ENCODE results near the gene SH3GL1.

Gene SH3GL1

DNA sequence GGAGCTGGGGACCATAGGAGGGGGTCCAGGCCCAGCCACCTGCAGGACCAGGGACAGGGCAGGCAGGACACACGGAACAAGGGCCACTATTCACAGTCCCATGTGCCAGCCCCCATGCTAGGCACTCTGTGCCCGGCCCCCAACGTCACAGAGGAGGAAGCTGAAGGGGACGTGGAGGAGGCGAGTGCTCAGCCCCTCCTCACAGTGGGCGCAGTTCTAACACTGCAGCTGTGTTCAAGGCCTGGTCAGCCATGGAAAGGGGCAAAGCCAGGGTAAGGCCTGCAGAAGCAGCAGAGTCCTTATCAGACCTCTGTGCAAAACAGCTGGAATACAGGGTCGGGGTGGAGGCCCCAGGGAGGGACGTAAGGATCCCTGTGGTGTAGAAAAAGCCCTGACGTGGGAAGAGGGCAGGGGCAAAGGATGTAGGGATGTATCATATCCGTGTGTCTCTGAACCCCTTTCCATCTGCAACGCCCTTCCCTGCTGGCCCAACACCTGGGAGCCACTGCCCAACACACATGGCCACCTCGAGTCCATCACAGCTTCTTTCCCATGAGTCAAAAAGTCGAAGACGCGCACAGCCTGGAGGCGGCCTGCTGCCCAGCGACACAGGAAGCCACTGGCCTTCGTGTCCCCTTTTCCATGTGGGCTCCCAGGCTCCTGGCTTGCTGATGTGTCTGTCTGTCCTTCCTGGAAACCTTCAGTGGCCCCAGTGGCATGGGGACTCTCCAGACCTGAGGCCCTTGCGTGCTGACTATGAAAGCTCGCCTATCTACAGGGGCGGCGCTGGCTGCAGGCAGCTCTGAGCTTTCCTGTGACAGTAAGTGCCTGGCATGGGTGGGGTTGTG, 28.0 kb downstream of the SH3GL1 start:
- Histone ChIP-seq H3K4me3 (no peak overlapping the region), H3K9ac (ENCODE audit: insufficient read length) (no peak overlapping the region), H3K36me3 (ENCODE audit: insufficient read depth, low read length) (no peaks in the 10 kb centered on the region), H3K27ac (no peak overlapping the region), H3K9me3 (ENCODE audit: low read depth, low read length) (no peaks in the 10 kb centered on the region)
- TF ChIP-seq FOXP2 (optimal IDR thresholded peaks at IDR 0.05; ENCODE audit: control extremely low read depth, extremely low read length, insufficient read depth) (no peak), EZH2 (IDR thresholded peaks at IDR 0.05) (no peak), POLR2AphosphoS5 (IDR thresholded peaks at IDR 0.05; ENCODE audit: borderline replicate concordance, low read depth, low read length) (no peak)
- DNase-seq (ENCODE audit: low read depth, low spot score), result no peak

DNA sequence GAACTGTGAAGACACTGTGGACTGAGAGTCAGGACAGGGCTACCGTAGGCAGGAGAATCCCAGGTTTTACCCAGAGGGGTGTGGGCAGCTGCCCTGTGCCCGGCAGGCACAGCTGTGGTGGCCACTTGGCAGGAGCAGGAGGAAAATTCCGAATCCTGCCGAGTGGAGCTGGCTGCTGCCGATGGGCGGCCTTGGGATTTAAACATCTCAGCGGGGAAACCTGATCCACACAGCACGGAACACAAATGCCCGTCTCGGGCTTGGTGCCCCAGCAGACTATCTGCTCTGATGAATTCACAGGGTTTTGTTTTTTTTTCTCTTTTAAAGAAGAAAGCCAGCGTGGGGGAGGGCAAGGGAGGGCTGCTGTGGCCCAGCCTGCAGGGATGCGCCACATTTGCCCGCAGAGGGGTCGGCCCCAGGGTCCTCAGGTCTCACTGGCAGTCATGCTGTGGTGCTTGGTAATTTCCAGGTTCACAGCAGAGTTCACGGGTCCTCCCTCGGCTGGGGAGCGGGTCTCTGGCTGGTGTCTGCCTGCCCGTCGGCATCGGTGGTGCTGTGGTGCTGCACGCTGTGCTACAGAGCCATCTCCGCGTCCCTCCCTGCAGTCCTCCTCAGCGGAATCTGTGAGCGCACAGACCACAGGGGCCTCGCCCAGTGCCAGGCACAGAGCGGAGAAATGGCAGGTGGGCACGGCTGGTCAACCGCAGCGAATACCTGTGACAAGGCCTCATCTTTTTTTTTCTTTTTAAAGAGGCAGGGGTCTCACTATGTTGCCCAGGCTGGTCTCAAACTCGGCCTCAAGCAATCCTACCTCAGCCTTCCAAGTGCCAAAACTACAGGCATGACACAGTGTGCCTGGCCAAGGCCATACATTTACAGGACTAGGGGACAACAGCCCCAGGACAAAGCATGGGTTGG, 28.8 kb downstream of the SH3GL1 start:
- H3K9ac ChIP-seq (ENCODE audit: insufficient read length), result no peak overlapping the region
- TF ChIP-seq EZH2 (IDR thresholded peaks at IDR 0.05) (no peak), POLR2AphosphoS5 (IDR thresholded peaks at IDR 0.05; ENCODE audit: borderline replicate concordance, low read depth, low read length) (no peak), FOXP2 (optimal IDR thresholded peaks at IDR 0.05; ENCODE audit: control extremely low read depth, extremely low read length, insufficient read depth) (no peak)
- no peak overlapping the region for H3K27ac ChIP-seq
- DNase-seq (ENCODE audit: low read depth, low spot score), result no peak
- no peak overlapping the region for H3K4me3 ChIP-seq
- no peaks in the 10 kb centered on the region; the same call in 1 of the 2 replicates for H3K36me3 ChIP-seq (ENCODE audit: insufficient read depth, low read length)
- no peaks in the 10 kb centered on the region for H3K9me3 ChIP-seq (ENCODE audit: low read depth, low read length)

- no peak overlapping the region for H3K27ac ChIP-seq
- H3K9me3 ChIP-seq (ENCODE audit: low read depth, low read length), result no peaks in the 10 kb centered on the region
- H3K36me3 ChIP-seq (ENCODE audit: insufficient read depth, low read length), result peaks cover 5% of the 10 kb centered on the region; the same call in 1 of the 2 replicates
- H3K9ac ChIP-seq (ENCODE audit: insufficient read length), result no peak overlapping the region
- TF ChIP-seq EZH2 (IDR thresholded peaks at IDR 0.05) (no peak), POLR2AphosphoS5 (IDR thresholded peaks at IDR 0.05; ENCODE audit: borderline replicate concordance, low read depth, low read length) (no peak), FOXP2 (optimal IDR thresholded peaks at IDR 0.05; ENCODE audit: control extremely low read depth, extremely low read length, insufficient read depth) (no peak)
- no peak for DNase-seq (ENCODE audit: low read depth, low spot score)
- no peak overlapping the region for H3K4me3 ChIP-seq
These were observed 29.8 kb downstream of the SH3GL1 start for GRCh38 chr19:4370418-4371041.

GRCh38 chr19:4369888-4370260, 30.5 kb downstream of the SH3GL1 start:
- Histone ChIP-seq H3K4me3 (no peak overlapping the region), H3K9me3 (ENCODE audit: low read depth, low read length) (no peaks in the 10 kb centered on the region), H3K27ac (no peak overlapping the region), H3K36me3 (ENCODE audit: insufficient read depth, low read length) (peaks cover 5% of the 10 kb centered on the region; the same call in 1 of the 2 replicates), H3K9ac (ENCODE audit: insufficient read length) (no peak overlapping the region)
- no peak for DNase-seq (ENCODE audit: low read depth, low spot score)
- TF ChIP-seq POLR2AphosphoS5 (IDR thresholded peaks at IDR 0.05; ENCODE audit: borderline replicate concordance, low read depth, low read length) (no peak), EZH2 (IDR thresholded peaks at IDR 0.05) (no peak), FOXP2 (optimal IDR thresholded peaks at IDR 0.05; ENCODE audit: control extremely low read depth, extremely low read length, insufficient read depth) (no peak)

DNA sequence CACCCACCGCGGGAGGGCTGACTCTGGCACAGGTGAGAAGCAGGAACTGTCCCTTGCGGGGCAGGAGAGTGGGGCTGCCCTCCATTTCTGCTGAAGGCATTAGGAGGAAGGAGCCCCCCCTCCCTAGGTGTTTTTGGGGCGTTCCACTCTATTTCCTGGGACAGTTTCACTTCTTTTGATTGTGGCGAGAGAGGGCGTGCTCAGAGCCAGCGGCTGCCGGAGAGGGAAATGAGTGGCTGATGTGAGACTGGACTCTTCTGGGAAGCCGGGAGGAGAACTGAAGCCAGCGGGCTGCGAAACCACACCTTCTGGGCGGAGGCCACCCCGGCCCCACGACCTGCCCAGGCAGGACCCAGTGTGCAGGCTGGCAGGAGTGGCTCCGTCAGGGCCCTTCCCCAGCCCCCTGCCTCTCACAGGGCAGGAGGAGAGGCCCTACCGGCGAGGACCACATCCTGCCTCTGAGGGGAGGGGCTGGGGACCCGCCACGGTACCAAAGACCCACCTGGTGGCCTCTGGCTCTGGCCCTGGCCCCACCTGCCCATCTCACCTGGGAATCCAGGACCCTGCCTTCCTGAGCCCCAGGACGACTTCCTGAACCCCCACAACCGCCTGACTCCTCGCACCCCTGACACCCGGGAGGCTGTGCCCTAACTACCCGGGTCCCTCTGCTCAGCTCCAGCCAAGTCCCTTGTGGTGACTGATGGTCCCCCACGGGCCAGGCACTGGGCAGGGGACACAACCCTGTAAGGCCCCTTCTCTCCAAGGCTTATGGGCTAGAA, 31.0 kb downstream of the SH3GL1 start:
- H3K9ac ChIP-seq (ENCODE audit: insufficient read length), result no peak overlapping the region
- H3K9me3 ChIP-seq (ENCODE audit: low read depth, low read length), result no peaks in the 10 kb centered on the region
- TF ChIP-seq EZH2 (IDR thresholded peaks at IDR 0.05), result no peak
- TF ChIP-seq POLR2AphosphoS5 (IDR thresholded peaks at IDR 0.05; ENCODE audit: borderline replicate concordance, low read depth, low read length), result no peak
- no peak for TF ChIP-seq FOXP2 (optimal IDR thresholded peaks at IDR 0.05; ENCODE audit: control extremely low read depth, extremely low read length, insufficient read depth)
- H3K27ac ChIP-seq, result no peak overlapping the region
- DNase-seq (ENCODE audit: low read depth, low spot score), result no peak
- peaks cover 5% of the 10 kb centered on the region; the same call in 1 of the 2 replicates for H3K36me3 ChIP-seq (ENCODE audit: insufficient read depth, low read length)
- no peak overlapping the region for H3K4me3 ChIP-seq

GRCh38 chr19:4368128-4368820, 32.1 kb downstream of the SH3GL1 start:
- TF ChIP-seq FOXP2 (optimal IDR thresholded peaks at IDR 0.05; ENCODE audit: control extremely low read depth, extremely low read length, insufficient read depth) (no peak), EZH2 (IDR thresholded peaks at IDR 0.05) (no peak), POLR2AphosphoS5 (IDR thresholded peaks at IDR 0.05; ENCODE audit: borderline replicate concordance, low read depth, low read length) (no peak)
- Histone ChIP-seq H3K9ac (ENCODE audit: insufficient read length) (no peak overlapping the region), H3K4me3 (no peak overlapping the region), H3K9me3 (ENCODE audit: low read depth, low read length) (no peaks in the 10 kb centered on the region), H3K36me3 (ENCODE audit: insufficient read depth, low read length) (peaks cover 8% of the 10 kb centered on the region; the same call in 1 of the 2 replicates), H3K27ac (no peak overlapping the region)
- no peak for DNase-seq (ENCODE audit: low read depth, low spot score)

DNA sequence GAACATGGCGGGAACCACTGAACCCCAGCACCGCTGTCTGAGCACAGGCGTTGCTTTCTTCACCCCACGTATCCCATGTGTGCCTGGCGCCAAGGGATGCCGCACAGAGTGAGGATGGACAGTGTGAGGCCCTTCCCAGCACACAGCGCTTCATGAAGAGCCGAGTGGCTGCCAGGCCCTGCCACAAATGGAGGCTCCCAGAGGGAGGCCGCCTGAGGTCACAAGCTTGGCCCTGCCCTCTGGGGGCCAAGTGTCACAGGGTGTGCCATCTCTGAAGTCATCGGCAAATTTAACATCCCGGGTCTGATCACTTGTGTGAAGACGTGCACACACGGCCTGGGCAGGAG, 32.6 kb downstream of the SH3GL1 start:
- no peak for DNase-seq (ENCODE audit: low read depth, low spot score)
- Histone ChIP-seq H3K36me3 (ENCODE audit: insufficient read depth, low read length) (peaks cover 8% of the 10 kb centered on the region; the same call in 1 of the 2 replicates), H3K27ac (no peak overlapping the region), H3K9ac (ENCODE audit: insufficient read length) (no peak overlapping the region), H3K4me3 (no peak overlapping the region), H3K9me3 (ENCODE audit: low read depth, low read length) (no peaks in the 10 kb centered on the region)
- no peak for TF ChIP-seq FOXP2 (optimal IDR thresholded peaks at IDR 0.05; ENCODE audit: control extremely low read depth, extremely low read length, insufficient read depth)
- TF ChIP-seq EZH2 (IDR thresholded peaks at IDR 0.05), result no peak
- no peak for TF ChIP-seq POLR2AphosphoS5 (IDR thresholded peaks at IDR 0.05; ENCODE audit: borderline replicate concordance, low read depth, low read length)

All from SK-N-MC (cell line).